Measurements from ENCODE around the gene BACH1. TPM values are rescaled to one million over a fixed set of nuclear protein-coding genes. Genes with fewer than 3 reads are reported as not detected.

Gene BACH1
- total and polyA plus RNA-seq, 2 donors (not counting 1 experiment from before 2014, with no cell fraction given) = 10.1 to 221 TPM

GRCh38 chr21:29340228-29340627 lies 41.5 kb downstream of the BACH1 start:
- Mint-ChIP-seq H3K27me3 (no peaks in the 10 kb centered on the region), H3K27ac (no peak overlapping the region), H3K4me1 (peaks cover 11% of the 10 kb centered on the region), H3K9me3 (ENCODE audit: insufficient read depth) (no peaks in the 10 kb centered on the region), H3K4me3 (no peak overlapping the region)
- DNase-seq = no peak
- Histone ChIP-seq H2AFZ (ENCODE audit: insufficient read depth, low read depth, low read length, poor library complexity, severe bottlenecking) (no peak overlapping the region), H4K20me1 (ENCODE audit: control insufficient read depth, insufficient read depth, low read length, poor library complexity, severe bottlenecking) (peaks cover 32% of the 10 kb centered on the region), H3K9ac (ENCODE audit: low read length) (no peak overlapping the region), H3K27me3 (replicated peaks in 1 of 4; ENCODE audit: control extremely low read depth in 1 of 4, control insufficient read depth in 3 of 4, insufficient read depth in 4 of 4, low read length in 3 of 4) (no peaks in the 10 kb centered on the region), H3K4me3 (ENCODE audit: control extremely low read depth in 1 of 5, extremely low read depth in 1 of 5, insufficient read depth in 1 of 5, low read depth in 2 of 5, low read length in 4 of 5) (no peak overlapping the region), H3K4me2 (replicated peaks; ENCODE audit: low read depth, low read length, poor library complexity, severe bottlenecking) (no peak overlapping the region), H3K9me3 (ENCODE audit: control extremely low read depth in 1 of 3, control insufficient read depth in 2 of 3, insufficient read depth in 1 of 3, low read length in 2 of 3) (no peaks in the 10 kb centered on the region), H3K27ac (ENCODE audit: low read length in 2 of 2) (no peak overlapping the region), H3K79me2 (ENCODE audit: control insufficient read depth, insufficient read depth, low read length) (peaks cover 32% of the 10 kb centered on the region), H3K4me1 (ENCODE audit: control insufficient read depth in 2 of 2, insufficient read depth in 2 of 2, low read length in 2 of 2) (no peaks in the 10 kb centered on the region), H3K36me3 (replicated peaks in 1 of 2; ENCODE audit: control extremely low read depth in 1 of 2, control insufficient read depth in 1 of 2, extremely low read depth in 1 of 2, insufficient read depth in 2 of 2, low read length in 1 of 2) (peaks cover 7 to 48% of the 10 kb centered on the region in 2 experiments)
- no peak for ATAC-seq (ENCODE audit: low read depth)
- ChIA-PET CTCF (interaction anchor here (1.8 to 2.5 kb wide), 2 partner anchors 8 to 31 kb away, joined by 4 to 6 read pairs; no protein-coding TSS in a partner anchor), POLR2A (no interaction called here)
- TF ChIP-seq CTCF (IDR thresholded peaks at IDR 0.05) (no peak), EZH2 (IDR thresholded peaks at IDR 0.05; ENCODE audit: borderline replicate concordance, insufficient read depth, low read depth, low read length, poor library complexity, severe bottlenecking) (no peak)
- intact Hi-C loops (cut with micrococcal nuclease) = no loop called here

- no peaks in the 10 kb centered on the region for H3K27me3 ChIP-seq (replicated peaks in 1 of 4; ENCODE audit: control extremely low read depth in 1 of 4, control insufficient read depth in 3 of 4, insufficient read depth in 4 of 4, low read length in 3 of 4)
- H3K36me3 ChIP-seq (replicated peaks in 1 of 2; ENCODE audit: control extremely low read depth in 1 of 2, control insufficient read depth in 1 of 2, extremely low read depth in 1 of 2, insufficient read depth in 2 of 2, low read length in 1 of 2) = peaks cover 6 to 39% of the 10 kb centered on the region in 2 experiments
- H3K4me1 ChIP-seq (ENCODE audit: control insufficient read depth in 2 of 2, insufficient read depth in 2 of 2, low read length in 2 of 2) = peaks cover 6% of the 10 kb centered on the region in 2 donors
- peaks cover 30% of the 10 kb centered on the region for H3K79me2 ChIP-seq (ENCODE audit: control insufficient read depth, insufficient read depth, low read length)
- Mint-ChIP-seq H3K27me3 (no peaks in the 10 kb centered on the region), H3K4me3 (no peak overlapping the region), H3K27ac (no peak overlapping the region), H3K9me3 (ENCODE audit: insufficient read depth) (no peaks in the 10 kb centered on the region), H3K4me1 (peaks cover 23% of the 10 kb centered on the region)
- no peak overlapping the region for H3K9ac ChIP-seq (ENCODE audit: low read length)
- H3K9me3 ChIP-seq (ENCODE audit: control extremely low read depth in 1 of 3, control insufficient read depth in 2 of 3, insufficient read depth in 1 of 3, low read length in 2 of 3) = no peaks in the 10 kb centered on the region
- ATAC-seq (ENCODE audit: low read depth) (no peak), DNase-seq (no peak)
- intact Hi-C loops (cut with micrococcal nuclease) = no loop called here
- H4K20me1 ChIP-seq (ENCODE audit: control insufficient read depth, insufficient read depth, low read length, poor library complexity, severe bottlenecking) = peaks cover 32% of the 10 kb centered on the region
- no peak overlapping the region for H2AFZ ChIP-seq (ENCODE audit: insufficient read depth, low read depth, low read length, poor library complexity, severe bottlenecking)
- H3K4me2 ChIP-seq (replicated peaks; ENCODE audit: low read depth, low read length, poor library complexity, severe bottlenecking) = no peak overlapping the region
- WGBS (ENCODE audit: insufficient coverage) = 82% methylated on average over 8 of the region's 9 CpGs
- H3K4me3 ChIP-seq (ENCODE audit: control extremely low read depth in 1 of 5, extremely low read depth in 1 of 5, insufficient read depth in 1 of 5, low read depth in 2 of 5, low read length in 4 of 5) = no peak overlapping the region
- no peak overlapping the region for H3K27ac ChIP-seq (ENCODE audit: low read length in 2 of 2)
- TF ChIP-seq EZH2 (IDR thresholded peaks at IDR 0.05; ENCODE audit: borderline replicate concordance, insufficient read depth, low read depth, low read length, poor library complexity, severe bottlenecking) (no peak), CTCF (IDR thresholded peaks at IDR 0.05) (no peak)
- POLR2A ChIA-PET = no interaction called here
- CTCF ChIA-PET = interaction anchor here (0.8 to 1.0 kb wide), 3 partner anchors 40 to 248 kb away, joined by 3 read pairs; no protein-coding TSS in a partner anchor
Observed at GRCh38 chr21:29342363-29342957, 43.7 kb downstream of the BACH1 start.

All from B cell (primary cell).